HepG2 (cell line): ENCODE measurements around the gene ADH1C.

Experiments used
- CCAR2 ChIP-seq: fragments of 200-400 bp; formaldehyde crosslinking; optimal IDR thresholded peaks from 2 replicates; pipeline ENCODE3; 2018; ENCODE audit warnings: low read depth, mild to moderate bottlenecking, low read length, moderate library complexity
- CEBPB ChIP-seq: IDR thresholded peaks from 2 replicates; pipeline ENCODE4 v1.6.1; 2011; ENCODE audit warnings: low read depth, low read length, improper control_type of control experiment, borderline replicate concordance
- FOXM1 ChIP-seq: sonication (generic); formaldehyde crosslinking; IDR thresholded peaks from 2 replicates; pipeline ENCODE4 v1.5.0; 2020; ENCODE audit warnings: missing genetic modification reagents
- GTF2F1 ChIP-seq: fragments of 150-350 bp; IDR thresholded peaks from 2 replicates; pipeline ENCODE4 v1.6.1; 2014; ENCODE audit warnings: low read length
- JUN ChIP-seq: sonication (generic); formaldehyde crosslinking; IDR thresholded peaks from 2 replicates; pipeline ENCODE4 v1.4.0; 2020; ENCODE audit warnings: mild to moderate bottlenecking, missing genetic modification reagents
- MAFG ChIP-seq: sonication (generic); formaldehyde crosslinking; IDR thresholded peaks from 2 replicates; pipeline ENCODE4 v1.5.1; 2020; ENCODE audit warnings: mild to moderate bottlenecking, missing genetic modification reagents
- POLR2A ChIP-seq, 2 experiments: IDR thresholded peaks; 2 replicates each; pipeline ENCODE4 v1.6.1; 2011; ENCODE audit warnings: low read depth in 2 of 2, low read length in 2 of 2, mild to moderate bottlenecking in 1 of 2, moderate library complexity in 1 of 2; ENCODE audit not compliant: insufficient read depth in 1 of 2
- POLR2AphosphoS5 ChIP-seq: IDR thresholded peaks from 2 replicates; pipeline ENCODE4 v1.6.1; 2012; ENCODE audit warnings: low read depth, low read length
- SP2 ChIP-seq: sonication (generic); formaldehyde crosslinking; IDR thresholded peaks from 2 replicates; pipeline ENCODE4 v1.5.1; 2020; ENCODE audit warnings: mild to moderate bottlenecking, missing genetic modification reagents
- ZZZ3 ChIP-seq: sonication (generic); formaldehyde crosslinking; IDR thresholded peaks from 2 replicates; pipeline ENCODE4 v1.4.0; 2020; ENCODE audit warnings: missing genetic modification reagents, mild to moderate bottlenecking, borderline replicate concordance
- TF ChIP-seq, protein P1 (sequence below): IDR thresholded peaks from 2 replicates; pipeline ENCODE4 v1.6.1; 2016; ENCODE audit warnings: missing compliant biosample characterization, missing genetic modification reagents, borderline replicate concordance
- TF ChIP-seq, protein P2 (sequence below): sonication (generic); formaldehyde crosslinking; IDR thresholded peaks from 2 replicates; pipeline ENCODE4 v1.5.0; 2020; ENCODE audit warnings: mild to moderate bottlenecking, missing genetic modification reagents, moderate library complexity
- TF ChIP-seq, protein P3 (sequence below): sonication (generic); formaldehyde crosslinking; IDR thresholded peaks from 2 replicates; pipeline ENCODE4 v1.4.0; 2020; ENCODE audit warnings: mild to moderate bottlenecking, missing genetic modification reagents

DNA sequence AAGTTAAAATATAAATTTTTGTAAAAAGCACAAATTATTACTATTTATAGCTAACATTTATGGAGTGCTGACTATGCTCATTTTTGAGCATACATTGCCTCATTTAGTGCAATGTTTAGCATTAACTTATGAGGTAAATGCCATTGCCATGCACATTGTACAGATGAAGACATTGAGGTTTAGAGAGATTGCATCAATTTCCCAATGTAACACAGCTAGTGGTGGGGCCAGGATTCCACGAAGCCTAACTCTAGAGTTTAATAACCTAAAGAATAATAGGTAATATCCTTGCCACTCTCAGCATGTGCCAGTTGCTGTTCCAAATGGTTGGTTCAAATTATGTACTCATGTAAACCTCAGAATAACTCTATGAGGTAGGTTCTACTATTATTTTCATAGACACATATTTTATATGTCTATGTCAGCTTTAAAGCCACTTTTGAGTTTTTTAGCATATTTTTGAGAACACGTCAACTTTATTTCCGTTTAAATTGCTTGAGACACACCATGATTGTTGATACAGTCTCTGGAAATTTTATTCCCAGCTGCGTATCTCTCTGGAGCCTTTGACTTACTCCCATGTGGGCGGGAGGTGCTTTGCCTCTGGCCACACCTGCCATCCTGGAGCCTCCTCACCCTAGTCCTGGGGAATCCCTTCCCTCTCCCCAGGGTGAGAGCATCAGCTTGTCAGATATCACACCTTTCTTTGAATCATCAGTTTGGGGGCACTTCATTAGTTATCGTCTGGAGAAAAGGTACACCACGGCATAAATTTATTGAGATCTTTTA lies 51.0 kb downstream of the ADH1C start:
- TF ChIP-seq MAFG (no peak), CCAR2 (no peak), SP2 (no peak), FOXM1 (no peak), POLR2A (IDR thresholded peaks at IDR 0.05; ENCODE audit: insufficient read depth in 1 of 2, low read depth in 2 of 2, low read length in 2 of 2) (no peak), ZZZ3 (no peak), POLR2AphosphoS5 (no peak), JUN (CRISPR knock-in tag) (no peak), GTF2F1 (no peak), CEBPB (no peak)
- TF ChIP-seq, protein P1, sequence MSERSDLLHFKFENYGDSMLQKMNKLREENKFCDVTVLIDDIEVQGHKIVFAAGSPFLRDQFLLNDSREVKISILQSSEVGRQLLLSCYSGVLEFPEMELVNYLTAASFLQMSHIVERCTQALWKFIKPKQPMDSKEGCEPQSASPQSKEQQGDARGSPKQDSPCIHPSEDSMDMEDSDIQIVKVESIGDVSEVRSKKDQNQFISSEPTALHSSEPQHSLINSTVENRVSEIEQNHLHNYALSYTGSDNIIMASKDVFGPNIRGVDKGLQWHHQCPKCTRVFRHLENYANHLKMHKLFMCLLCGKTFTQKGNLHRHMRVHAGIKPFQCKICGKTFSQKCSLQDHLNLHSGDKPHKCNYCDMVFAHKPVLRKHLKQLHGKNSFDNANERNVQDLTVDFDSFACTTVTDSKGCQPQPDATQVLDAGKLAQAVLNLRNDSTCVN (CRISPR knock-in tag): no peak
- TF ChIP-seq, protein P2, sequence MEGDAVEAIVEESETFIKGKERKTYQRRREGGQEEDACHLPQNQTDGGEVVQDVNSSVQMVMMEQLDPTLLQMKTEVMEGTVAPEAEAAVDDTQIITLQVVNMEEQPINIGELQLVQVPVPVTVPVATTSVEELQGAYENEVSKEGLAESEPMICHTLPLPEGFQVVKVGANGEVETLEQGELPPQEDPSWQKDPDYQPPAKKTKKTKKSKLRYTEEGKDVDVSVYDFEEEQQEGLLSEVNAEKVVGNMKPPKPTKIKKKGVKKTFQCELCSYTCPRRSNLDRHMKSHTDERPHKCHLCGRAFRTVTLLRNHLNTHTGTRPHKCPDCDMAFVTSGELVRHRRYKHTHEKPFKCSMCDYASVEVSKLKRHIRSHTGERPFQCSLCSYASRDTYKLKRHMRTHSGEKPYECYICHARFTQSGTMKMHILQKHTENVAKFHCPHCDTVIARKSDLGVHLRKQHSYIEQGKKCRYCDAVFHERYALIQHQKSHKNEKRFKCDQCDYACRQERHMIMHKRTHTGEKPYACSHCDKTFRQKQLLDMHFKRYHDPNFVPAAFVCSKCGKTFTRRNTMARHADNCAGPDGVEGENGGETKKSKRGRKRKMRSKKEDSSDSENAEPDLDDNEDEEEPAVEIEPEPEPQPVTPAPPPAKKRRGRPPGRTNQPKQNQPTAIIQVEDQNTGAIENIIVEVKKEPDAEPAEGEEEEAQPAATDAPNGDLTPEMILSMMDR (CRISPR knock-in tag): no peak
- TF ChIP-seq, protein P3, sequence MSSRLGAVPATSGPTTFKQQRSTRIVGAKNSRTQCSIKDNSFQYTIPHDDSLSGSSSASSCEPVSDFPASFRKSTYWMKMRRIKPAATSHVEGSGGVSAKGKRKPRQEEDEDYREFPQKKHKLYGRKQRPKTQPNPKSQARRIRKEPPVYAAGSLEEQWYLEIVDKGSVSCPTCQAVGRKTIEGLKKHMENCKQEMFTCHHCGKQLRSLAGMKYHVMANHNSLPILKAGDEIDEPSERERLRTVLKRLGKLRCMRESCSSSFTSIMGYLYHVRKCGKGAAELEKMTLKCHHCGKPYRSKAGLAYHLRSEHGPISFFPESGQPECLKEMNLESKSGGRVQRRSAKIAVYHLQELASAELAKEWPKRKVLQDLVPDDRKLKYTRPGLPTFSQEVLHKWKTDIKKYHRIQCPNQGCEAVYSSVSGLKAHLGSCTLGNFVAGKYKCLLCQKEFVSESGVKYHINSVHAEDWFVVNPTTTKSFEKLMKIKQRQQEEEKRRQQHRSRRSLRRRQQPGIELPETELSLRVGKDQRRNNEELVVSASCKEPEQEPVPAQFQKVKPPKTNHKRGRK (CRISPR knock-in tag): no peak
